Activated CD4-positive, alpha-beta T cell treated with anti-CD3 and anti-CD28 coated beads for 1 hour (primary cell): ENCODE measurements around the gene FARP1.
"Not testable (repeated sequence)": the region's sequence is repeated elsewhere in the genome, so short reads cannot be mapped to it uniquely, and the experiment has no call there.

ENCODE experiments used
- DNase-seq: peaks from one replicate; pipeline ENCODE4 v3.0.0-alpha.2; 2020

The FARP1 gene

GRCh38 chr13:98406427-98406826, 263.5 kb downstream of the FARP1 start:
- DNase-seq, result no peak

GRCh38 chr13:98406971-98407370, 264.1 kb downstream of the FARP1 start:
- no peak for DNase-seq

GRCh38 chr13:98407575-98407974, 264.7 kb downstream of the FARP1 start:
- no peak for DNase-seq

DNA sequence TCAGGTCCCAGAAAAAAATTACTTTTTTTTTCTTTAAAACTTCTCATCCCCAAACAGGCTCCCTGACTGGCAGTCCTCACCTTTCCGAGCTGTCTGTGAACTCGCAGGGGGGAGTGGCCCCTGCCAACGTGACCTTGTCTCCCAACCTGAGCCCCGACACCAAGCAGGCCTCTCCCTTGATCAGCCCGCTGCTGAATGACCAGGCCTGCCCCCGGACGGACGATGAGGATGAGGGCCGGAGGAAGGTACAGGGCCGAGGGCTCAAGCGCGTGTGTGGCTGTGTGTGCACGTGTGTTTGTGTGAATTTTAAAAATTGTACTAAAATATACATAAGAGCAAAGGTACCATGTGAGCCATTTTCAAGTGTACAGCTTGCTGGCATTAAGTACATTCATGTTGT, 266.4 kb downstream of the FARP1 start:
- DNase-seq, result no peak

GRCh38 chr13:98410612-98411011, 267.7 kb downstream of the FARP1 start:
- DNase-seq, result no peak

GRCh38 chr13:98411013-98411412, 268.1 kb downstream of the FARP1 start:
- DNase-seq, result no peak

GRCh38 chr13:98411617-98412265, 268.8 kb downstream of the FARP1 start:
- no peak for DNase-seq

GRCh38 chr13:98413278-98413677, 270.4 kb downstream of the FARP1 start:
- DNase-seq, result not testable (repeated sequence)

GRCh38 chr13:98413796-98414195, 270.9 kb downstream of the FARP1 start:
- DNase-seq, result no peak

GRCh38 chr13:98415326-98416070, 272.6 kb downstream of the FARP1 start:
- DNase-seq, result no peak

GRCh38 chr13:98416408-98416807, 273.5 kb downstream of the FARP1 start:
- no peak for DNase-seq

DNA sequence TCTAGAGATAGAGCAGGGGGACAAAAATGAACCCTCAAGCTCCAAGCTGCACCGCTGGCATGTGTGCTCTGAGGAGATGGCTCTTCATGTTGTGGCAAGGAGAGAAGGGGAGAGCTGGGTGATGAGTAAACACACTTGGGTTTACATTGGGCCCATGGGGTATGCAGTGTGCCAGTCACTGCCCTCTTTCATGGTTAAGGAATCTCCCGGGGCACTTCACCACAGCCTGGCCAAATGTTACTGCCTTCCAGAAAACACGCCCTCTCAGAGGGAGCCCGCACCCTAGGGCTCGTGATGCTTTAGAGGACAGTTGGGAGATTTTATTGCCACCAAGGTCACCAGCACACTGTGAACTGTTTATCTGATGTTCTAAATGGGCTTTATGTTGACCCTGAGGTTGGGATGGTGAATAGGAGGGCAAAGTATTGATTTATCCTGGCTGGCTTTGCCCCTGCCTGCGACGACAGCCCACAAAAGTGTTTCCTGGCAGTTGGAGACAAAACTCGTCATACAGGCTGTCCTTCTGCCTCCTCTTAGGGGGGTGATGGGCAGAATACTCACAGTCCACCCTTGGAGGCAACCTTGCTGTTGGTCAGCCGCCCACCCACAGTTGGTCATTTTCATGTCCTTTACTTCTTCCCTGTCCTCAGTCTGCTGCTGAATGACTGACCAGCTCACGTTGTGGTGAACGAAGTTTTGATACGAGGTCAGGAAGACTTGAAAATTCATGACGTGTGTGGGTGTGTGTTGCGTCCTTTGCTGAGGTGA, 277.1 kb downstream of the FARP1 start:
- DNase-seq, result no peak

DNA sequence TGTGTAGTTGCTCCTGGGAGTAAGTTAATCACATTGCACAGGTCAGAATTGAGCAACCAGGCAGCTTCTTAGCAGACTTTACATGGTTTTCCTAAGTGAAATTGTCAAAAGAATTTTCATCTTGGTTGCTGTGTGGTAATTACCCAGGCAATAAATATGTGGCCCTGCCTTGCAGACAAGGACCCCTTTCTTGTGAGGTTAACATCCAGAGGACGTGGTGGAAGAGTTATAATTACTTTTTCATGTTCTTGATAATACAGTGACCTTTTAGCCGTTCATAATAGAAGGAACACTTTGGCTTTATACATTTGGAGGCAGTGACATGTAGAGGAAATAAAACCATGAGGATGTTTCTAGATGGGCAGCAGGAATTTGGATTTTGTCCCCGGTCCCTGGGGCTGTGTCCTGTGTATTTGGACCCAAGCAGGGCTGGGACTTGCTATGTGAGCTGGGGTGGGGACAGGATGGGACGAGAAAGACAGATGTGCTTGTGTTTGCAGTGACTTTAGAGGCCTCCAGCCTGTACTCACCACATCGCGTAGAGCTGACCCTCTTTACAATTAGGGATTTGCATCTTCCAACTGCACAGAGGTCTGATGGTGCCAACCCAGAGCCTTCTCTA, 277.8 kb downstream of the FARP1 start:
- DNase-seq, result no peak

- no peak for DNase-seq
These were observed 279.2 kb downstream of the FARP1 start for GRCh38 chr13:98422046-98422445.

DNA sequence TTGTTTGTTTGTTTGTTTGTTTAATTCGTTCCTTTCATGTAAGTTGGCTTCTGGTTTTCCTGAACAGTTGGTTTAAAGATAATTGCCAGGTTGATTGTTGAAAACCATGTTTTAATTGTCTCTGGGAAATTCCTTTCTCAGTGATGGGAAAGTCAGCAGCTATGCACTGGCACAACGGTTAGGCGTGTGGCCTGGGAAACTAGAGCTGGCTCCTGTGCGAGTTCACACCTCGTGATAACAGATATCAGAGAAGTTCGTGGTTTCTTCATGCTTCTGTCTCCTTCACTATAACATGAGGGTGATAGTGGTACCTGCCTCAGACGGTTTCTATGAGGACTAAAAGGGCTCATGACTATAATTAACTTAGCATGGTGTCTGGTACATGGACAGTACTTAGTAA, 280.5 kb downstream of the FARP1 start:
- DNase-seq, result no peak

GRCh38 chr13:98427331-98427995, 284.6 kb downstream of the FARP1 start:
- DNase-seq, result no peak

DNA sequence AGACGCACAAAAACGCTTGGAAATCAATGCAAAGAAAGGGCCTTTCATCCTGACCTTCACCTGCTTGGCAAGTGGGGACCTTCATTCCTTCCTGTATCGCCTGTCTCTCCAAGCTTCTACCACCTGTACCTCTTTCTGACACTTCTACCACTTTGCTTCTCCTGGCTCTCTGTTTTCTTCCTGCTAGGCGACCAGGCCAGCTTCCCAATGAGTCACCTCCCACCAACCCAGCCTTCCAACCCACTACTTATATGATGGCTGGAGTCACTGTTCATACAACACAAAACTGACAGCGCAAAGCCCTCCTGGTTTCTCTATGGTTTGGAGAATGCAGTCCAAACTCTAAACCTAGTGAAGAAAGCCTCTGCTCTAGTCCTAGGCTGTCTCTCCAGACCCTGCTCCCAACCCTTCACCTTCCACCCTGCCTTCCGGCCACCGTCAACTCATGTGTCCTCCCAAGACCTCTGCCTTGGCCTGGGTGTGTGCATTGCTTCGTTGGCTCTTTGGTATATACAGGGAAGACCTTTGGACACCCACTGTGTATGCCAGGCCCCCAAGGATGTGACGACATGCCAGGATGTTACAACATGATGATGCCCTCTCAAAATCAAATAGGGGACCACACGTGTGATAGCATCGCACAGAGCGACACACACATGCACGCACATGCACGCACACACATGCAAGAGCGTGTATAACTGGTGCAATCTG, 285.5 kb downstream of the FARP1 start:
- no peak for DNase-seq

- DNase-seq, result no peak
These were observed 286.2 kb downstream of the FARP1 start for GRCh38 chr13:98429081-98429480.

GRCh38 chr13:98429531-98429930, 286.6 kb downstream of the FARP1 start:
- DNase-seq, result no peak

GRCh38 chr13:98429977-98430736, 287.3 kb downstream of the FARP1 start:
- no peak for DNase-seq

- no peak for DNase-seq
These were observed 289.7 kb downstream of the FARP1 start for GRCh38 chr13:98432638-98433037.
